Measurements from ENCODE around the gene SLC16A7.

The SLC16A7 gene

GRCh38 chr12:59708484-59708883, 112.7 kb downstream of the SLC16A7 start:
- no peak for ATAC-seq

More at GRCh38 chr12:59708484-59708883, 112.7 kb downstream of the SLC16A7 start:
- TF ChIP-seq BACH2 (CRISPR knock-in tag; IDR thresholded peaks at IDR 0.05; ENCODE audit: borderline replicate concordance): no peak
- no peak for TF ChIP-seq ZFP30 (CRISPR knock-in tag; IDR thresholded peaks at IDR 0.05)
- TF ChIP-seq TSHZ2 (CRISPR knock-in tag; IDR thresholded peaks at IDR 0.05): no peak
- TF ChIP-seq POU6F1 (CRISPR knock-in tag; IDR thresholded peaks at IDR 0.05; ENCODE audit: borderline replicate concordance, low read depth): no peak
- no peak for TF ChIP-seq CSDC2 (CRISPR knock-in tag; IDR thresholded peaks at IDR 0.05)
- TF ChIP-seq PPARA (CRISPR knock-in tag; IDR thresholded peaks at IDR 0.05; ENCODE audit: borderline replicate concordance): no peak
- no peak for TF ChIP-seq ZNF565 (CRISPR knock-in tag; conservative IDR thresholded peaks at IDR 0.05; ENCODE audit: low read depth)
- TF ChIP-seq PATZ1 (CRISPR knock-in tag; IDR thresholded peaks at IDR 0.05; ENCODE audit: borderline replicate concordance): no peak
- TF ChIP-seq ARNTL (CRISPR knock-in tag; IDR thresholded peaks at IDR 0.05; ENCODE audit: borderline replicate concordance, low read depth): no peak
- no peak for TF ChIP-seq ISL1 (CRISPR knock-in tag; IDR thresholded peaks at IDR 0.05)
- TF ChIP-seq CREB5 (CRISPR knock-in tag; IDR thresholded peaks at IDR 0.05; ENCODE audit: low read depth): no peak
- no peak for TF ChIP-seq TOX (CRISPR knock-in tag; IDR thresholded peaks at IDR 0.05; ENCODE audit: borderline replicate concordance)
- TF ChIP-seq ZNF70 (CRISPR knock-in tag; IDR thresholded peaks at IDR 0.05): no peak
- TF ChIP-seq TCF4 (CRISPR knock-in tag; IDR thresholded peaks at IDR 0.05; ENCODE audit: borderline replicate concordance): no peak
- no peak for TF ChIP-seq GLIS3 (CRISPR knock-in tag; IDR thresholded peaks at IDR 0.05)
- no peak for TF ChIP-seq ZNF8 (CRISPR knock-in tag; IDR thresholded peaks at IDR 0.05)
- TF ChIP-seq CSRNP3 (CRISPR knock-in tag; IDR thresholded peaks at IDR 0.05): no peak
- TF ChIP-seq ZC3H10 (CRISPR knock-in tag; IDR thresholded peaks at IDR 0.05): no peak
- TF ChIP-seq SNAI2 (CRISPR knock-in tag; IDR thresholded peaks at IDR 0.05): no peak
- TF ChIP-seq ZFP3 (CRISPR knock-in tag; IDR thresholded peaks at IDR 0.05): no peak
